Stimulated activated CD8-positive, alpha-beta memory T cell treated with anti-CD3 and anti-CD28 coated beads, Interleukin-4, amount 100 ng/mL, for 1 hour (primary cell): Measurements from ENCODE around the gene TSPAN18.

Source experiments
- DNase-seq, 2 donors: peaks; one replicate each; pipeline ENCODE4 v3.0.0-alpha.2; 2020; ENCODE audit warnings: low read depth in 2 of 2, low spot score in 1 of 2

Gene TSPAN18

GRCh38 chr11:44913502-44913901 lies 186.7 kb downstream of the TSPAN18 start:
- no peak for DNase-seq

- no peak for DNase-seq
Observed at GRCh38 chr11:44914105-44914504, 187.3 kb downstream of the TSPAN18 start.

- no peak for DNase-seq
Observed at GRCh38 chr11:44915004-44915403, 188.2 kb downstream of the TSPAN18 start.

- DNase-seq = no peak
Observed at GRCh38 chr11:44915621-44916020, 188.9 kb downstream of the TSPAN18 start.

DNA sequence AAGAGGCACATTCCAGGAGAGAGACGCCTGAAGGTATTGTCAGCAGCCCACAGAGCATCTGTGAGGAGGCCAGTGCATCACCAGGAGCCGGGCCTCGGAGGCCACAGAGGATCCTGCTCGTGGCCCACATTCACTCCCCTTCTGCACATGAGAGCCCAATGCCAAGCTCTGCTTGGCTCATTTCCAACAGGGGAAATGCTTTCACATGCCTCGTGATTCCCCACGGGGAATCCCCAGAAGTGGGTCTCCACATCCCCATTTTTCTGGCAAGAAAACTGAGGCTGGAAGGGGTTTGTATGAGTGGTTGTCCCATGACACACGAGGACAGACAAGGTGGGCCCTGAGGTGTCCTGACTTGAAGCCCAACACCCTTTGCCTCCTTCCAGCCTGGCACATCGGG lies 189.6 kb downstream of the TSPAN18 start:
- no peak for DNase-seq

DNA sequence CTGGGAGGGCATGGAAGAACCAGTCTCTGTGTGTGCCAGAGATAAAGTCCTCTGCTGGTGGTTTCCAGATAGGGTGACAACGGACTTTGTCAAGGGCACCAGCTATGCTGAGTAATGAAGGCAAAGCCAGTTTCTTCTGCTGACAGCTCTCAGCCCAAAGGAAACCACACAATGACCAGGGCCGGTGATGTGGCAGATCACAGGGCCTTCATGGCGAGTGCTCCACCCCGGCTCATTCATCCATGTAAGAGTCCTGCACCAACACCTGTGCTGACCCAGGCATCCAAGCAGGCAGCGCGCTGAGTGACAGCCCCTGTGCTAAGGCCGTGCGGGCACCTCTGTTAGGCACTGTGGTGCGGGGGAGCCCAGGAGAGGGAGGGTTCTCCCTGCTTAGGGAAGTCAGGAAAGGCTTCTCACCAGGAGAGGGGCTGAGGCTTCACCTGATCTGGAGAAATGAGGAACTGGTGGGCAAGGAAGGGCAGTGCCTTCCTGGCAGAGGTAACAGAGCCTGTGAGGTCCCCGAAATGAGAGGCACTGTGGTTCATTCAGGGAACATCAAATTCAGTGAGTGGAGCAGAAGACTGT lies 190.1 kb downstream of the TSPAN18 start:
- no peak for DNase-seq

GRCh38 chr11:44917741-44918140 lies 191.0 kb downstream of the TSPAN18 start:
- no peak for DNase-seq

- no peak for DNase-seq
Observed at GRCh38 chr11:44920451-44920850, 193.7 kb downstream of the TSPAN18 start.

- no peak for DNase-seq
Observed at GRCh38 chr11:44923115-44923514, 196.4 kb downstream of the TSPAN18 start.

- DNase-seq = no peak
Observed at GRCh38 chr11:44923806-44924205, 197.0 kb downstream of the TSPAN18 start.

DNA sequence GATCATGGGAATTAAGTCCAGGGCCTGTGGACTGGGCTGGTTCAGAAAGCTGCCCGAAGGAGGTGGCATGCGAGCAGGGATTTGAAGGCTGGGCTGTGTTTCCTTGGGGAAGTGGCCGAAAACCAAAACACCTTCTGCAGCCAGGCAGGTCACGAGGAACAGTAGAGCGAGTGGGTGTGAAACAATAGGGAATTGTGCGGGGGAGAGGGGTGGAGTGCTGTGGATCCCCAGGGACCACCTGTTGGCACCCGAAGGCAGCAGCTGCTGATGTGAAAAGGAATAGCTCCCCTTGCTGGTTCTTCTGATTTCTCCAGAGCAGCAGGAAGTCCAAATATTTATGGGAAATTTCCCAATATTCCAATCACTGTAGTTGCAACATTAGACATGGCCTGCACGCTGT lies 199.3 kb downstream of the TSPAN18 start:
- no peak for DNase-seq

DNA sequence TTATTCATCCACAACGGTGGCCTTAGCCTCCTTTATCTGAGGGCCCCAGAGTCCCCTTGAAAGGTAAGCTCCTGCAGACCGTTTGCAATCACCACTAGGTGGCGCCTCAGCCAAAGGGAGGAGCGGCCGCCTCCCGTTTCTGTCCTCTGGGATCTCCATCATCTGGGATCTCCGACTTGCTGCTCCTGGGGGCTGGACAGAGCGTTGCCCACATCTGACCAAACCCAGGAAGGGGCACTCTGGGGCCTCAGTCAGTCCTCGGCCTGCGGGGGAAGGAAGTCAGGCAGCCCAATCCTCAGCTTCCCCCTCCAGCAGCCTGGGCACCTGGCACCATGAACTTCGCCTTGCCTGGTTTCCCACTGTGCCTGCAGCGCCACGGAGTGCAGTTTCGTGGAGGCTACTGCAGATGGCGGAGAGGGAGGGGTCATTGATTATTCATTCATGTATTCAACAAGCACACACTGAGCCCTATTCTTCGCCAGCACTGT lies 200.5 kb downstream of the TSPAN18 start:
- peak; percentile 29 to 31 for DNase-seq

DNA sequence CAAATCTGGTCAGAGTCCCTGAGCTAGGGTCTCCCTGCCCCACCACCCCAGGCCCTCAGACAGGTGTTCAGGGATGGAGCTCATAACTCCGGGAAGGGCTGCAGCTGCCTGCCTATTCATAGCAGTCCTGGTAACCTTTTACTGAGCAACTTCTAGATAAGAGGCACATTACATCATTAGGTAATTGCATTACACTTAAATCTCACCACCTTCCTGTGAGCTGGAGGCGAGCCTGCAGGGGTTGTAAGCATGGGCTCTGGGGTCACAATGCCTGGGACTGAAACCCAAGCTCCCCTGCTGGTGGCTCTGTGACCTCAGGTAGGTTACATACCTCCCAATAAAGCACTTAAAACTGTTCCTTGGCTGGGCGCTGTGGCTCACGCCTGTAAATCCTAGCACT lies 201.4 kb downstream of the TSPAN18 start:
- no peak for DNase-seq

- DNase-seq = no peak
Observed at GRCh38 chr11:44928816-44929215, 202.1 kb downstream of the TSPAN18 start.

DNA sequence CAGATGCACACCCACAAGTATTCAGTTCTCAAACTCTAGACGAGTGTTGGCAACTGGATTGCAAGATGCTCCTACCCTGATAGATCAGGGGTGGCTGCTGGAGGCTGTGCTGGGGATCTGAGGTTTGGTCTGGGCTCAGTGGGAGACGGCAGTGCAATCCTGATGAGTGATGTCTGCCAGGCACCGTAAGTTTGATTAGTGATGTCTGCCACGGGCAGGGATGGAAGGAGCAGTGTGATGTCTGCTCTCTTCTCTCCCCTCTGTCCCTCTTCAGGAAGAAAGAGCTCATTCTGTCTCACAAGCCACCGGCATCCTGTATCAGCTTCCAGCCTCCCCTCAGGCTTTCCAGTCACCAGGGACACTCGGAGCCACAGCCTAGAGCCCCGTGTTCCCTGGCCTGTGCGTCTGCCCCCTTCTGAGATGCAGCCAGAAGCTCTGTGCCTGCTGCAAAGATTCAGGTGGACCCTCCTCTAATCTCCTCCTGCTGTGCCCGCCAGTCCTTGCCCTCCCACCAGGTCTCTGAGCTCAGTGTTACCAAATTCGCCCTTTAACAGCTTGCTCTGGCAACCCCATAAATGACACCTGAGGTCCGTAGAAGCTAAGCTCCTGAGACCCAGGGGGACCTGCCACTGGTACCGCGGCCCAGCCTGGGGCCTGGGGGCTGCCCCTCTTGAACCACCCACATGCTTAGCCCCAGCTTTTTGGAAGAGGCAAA lies 204.0 kb downstream of the TSPAN18 start:
- no peak for DNase-seq

DNA sequence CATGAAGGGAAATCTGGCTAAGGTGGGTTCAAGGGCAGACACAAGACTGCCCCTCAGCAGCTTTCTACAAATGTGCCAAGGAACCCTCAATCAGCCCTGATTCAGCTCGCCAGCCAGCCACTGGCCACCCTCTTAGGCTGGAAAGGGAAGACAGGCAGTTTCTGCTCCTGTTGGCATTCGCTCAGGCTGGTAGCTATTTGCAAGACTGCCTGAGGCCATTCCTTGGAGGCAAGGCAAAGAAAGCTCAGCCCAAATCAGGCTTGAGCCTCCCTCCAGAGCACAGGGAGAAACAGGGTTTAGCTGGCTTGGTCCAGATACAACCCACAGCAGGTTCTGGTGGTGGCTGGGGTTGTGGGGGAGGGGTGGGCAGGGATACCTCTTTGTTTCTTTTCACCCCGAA lies 204.7 kb downstream of the TSPAN18 start:
- no peak for DNase-seq

DNA sequence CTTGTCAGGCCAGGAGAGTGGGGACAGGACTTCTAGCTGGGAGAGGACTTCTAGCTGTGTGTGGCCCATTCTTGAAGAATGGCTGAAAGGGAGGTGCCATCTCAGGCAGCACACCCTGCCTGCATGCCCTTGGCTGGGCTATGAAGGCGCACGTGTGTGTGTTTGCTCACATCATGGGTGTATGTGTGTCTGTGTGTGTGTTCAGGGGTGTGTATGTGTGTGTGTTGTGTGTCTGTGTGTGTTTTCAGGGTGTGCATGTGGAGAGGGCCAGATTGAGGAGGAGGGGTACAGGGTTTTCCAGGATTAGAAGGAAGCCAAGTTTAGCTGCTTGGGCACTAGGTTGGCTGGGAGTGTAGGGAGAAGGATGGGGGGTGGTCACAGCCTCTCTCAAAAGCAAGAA lies 207.3 kb downstream of the TSPAN18 start:
- no peak for DNase-seq

DNA sequence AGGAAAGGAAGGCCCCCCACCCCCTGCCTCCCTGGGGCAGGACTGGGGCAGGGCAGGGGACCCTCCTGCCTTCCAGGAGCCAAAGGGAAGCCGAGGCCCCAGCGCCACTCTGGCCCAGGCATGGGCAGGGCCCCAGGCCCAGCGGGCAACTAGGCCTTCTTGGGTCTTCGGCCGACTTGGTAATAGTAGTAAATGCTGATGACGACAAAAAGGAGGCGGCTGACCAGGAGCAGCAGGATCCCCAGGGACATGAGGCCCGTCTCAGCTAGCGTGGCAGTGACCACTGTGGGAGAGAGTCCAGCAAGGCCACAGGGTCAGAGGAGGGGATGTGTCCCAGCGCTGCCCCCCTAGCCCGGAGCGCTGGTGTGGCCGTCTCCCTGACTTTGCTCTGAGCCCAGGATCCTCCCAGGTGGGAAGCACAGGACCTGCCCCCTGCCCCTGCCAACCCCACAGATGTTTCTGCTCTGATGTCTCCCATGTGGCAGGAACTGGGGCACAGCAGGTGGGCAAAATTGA lies 208.0 kb downstream of the TSPAN18 start:
- DNase-seq = no peak

- peak; percentile 73 to 75 for DNase-seq
Observed at GRCh38 chr11:44936525-44936924, 209.8 kb downstream of the TSPAN18 start.

DNA sequence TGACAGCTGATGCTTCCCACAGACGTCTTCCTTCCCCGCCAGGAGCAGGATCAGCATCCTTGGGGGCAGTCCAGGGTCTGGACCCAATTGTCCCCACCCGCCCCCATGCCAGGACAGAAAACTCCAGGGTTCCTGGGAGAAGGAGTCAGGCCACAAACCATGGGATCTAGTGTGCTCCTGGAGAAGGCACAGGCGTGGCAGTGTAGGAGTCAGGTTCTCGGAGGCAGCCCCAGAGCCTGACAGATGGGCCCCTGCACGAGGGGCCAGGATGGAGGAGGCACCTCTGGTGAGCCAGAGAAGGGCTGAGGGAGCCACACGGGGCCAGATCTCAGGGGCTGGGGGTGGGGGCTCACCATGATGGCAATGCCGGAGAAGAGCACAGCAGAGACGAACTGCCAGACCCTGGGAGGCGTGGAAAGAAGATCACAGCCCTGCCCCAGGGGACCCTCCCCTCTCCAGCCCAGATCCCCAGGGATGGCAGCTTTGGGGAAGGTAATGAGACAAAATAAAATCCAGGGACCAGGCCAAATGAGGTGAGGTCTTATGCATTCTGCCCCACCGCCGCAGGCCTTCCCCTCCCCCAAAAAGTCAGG lies 210.3 kb downstream of the TSPAN18 start:
- no peak for DNase-seq

DNA sequence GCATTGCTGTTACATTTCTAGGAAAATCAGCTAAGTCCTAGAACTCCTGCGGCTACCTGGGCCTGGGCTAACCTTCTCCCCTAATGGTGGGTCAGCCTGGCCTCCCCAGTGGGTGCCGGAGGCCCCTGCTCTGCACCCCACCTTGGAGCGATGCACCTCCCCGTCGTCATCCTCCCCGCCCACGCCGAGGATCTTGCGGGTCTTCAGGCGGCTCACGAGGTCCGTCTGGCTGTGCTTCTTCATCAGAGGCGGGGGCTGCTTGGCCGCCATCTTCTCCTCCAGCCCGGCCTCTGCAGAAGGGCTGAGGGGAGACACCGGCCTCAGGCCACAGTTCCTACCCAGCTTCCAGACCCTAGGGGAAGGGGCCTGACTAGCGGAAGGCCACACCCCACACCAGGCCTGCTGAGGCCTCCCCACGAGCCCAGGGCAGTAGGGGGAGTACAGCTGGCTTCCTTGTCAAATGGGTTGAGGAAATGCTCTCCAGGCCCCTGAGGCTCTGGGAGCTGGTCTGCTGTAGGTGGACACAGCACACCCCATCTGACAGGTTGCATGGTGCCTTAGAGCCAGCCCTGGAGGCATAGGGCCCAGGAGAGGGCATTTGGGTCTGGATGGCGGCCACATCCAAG lies 211.4 kb downstream of the TSPAN18 start:
- DNase-seq = no peak
